HepG2 (cell line): ENCODE data around the gene NAT9. TPM values are rescaled to one million over a fixed set of nuclear protein-coding genes. Genes with fewer than 3 reads are reported as not detected.

Experiments
- AKAP8 ChIP-seq: sonication (generic); formaldehyde crosslinking; IDR thresholded peaks from 2 replicates; pipeline ENCODE4 v1.5.1; 2020; ENCODE audit warnings: mild to moderate bottlenecking, missing genetic modification reagents
- FOXJ3 ChIP-seq: sonication (generic); formaldehyde crosslinking; IDR thresholded peaks from 2 replicates; pipeline ENCODE4 v1.4.0; 2020; ENCODE audit warnings: missing genetic modification reagents, mild to moderate bottlenecking, borderline replicate concordance
- GABPB1 ChIP-seq: IDR thresholded peaks from 2 replicates; pipeline ENCODE4 v1.6.1; 2016; ENCODE audit warnings: mild to moderate bottlenecking, missing genetic modification reagents, moderate library complexity, missing compliant biosample characterization
- JUN ChIP-seq: sonication (generic); formaldehyde crosslinking; IDR thresholded peaks from 2 replicates; pipeline ENCODE4 v1.4.0; 2020; ENCODE audit warnings: mild to moderate bottlenecking, missing genetic modification reagents
- KAT8 ChIP-seq: IDR thresholded peaks from 2 replicates; pipeline ENCODE4 v1.6.1; 2016; ENCODE audit warnings: missing genetic modification reagents, missing compliant biosample characterization
- NCOA2 ChIP-seq: sonication (generic); formaldehyde crosslinking; IDR thresholded peaks from 2 replicates; pipeline ENCODE4 v1.8.0; 2022; ENCODE audit warnings: inconsistent platforms
- PCBP2 ChIP-seq: fragments of 200-400 bp; formaldehyde crosslinking; optimal IDR thresholded peaks from 2 replicates; pipeline ENCODE3; 2018; ENCODE audit warnings: low read length, low read depth; ENCODE audit not compliant: poor library complexity, severe bottlenecking
- TGIF2 ChIP-seq: IDR thresholded peaks from 2 replicates; pipeline ENCODE4 v1.6.1; 2016; ENCODE audit warnings: control low read depth, missing compliant biosample characterization
- ZBTB1 ChIP-seq: sonication (generic); formaldehyde crosslinking; IDR thresholded peaks from 2 replicates; pipeline ENCODE4 v1.4.0; 2020; ENCODE audit warnings: missing genetic modification reagents, borderline replicate concordance
- ZFAT ChIP-seq: sonication (generic); formaldehyde crosslinking; conservative IDR thresholded peaks from 2 replicates; pipeline ENCODE4 v1.8.1; 2023; ENCODE audit warnings: missing genetic modification reagents, inconsistent platforms
- ZNF772 ChIP-seq: sonication (generic); formaldehyde crosslinking; IDR thresholded peaks from 2 replicates; pipeline ENCODE4 v1.5.0; 2020; ENCODE audit warnings: mild to moderate bottlenecking, missing genetic modification reagents
- ZNF780A ChIP-seq: sonication (generic); formaldehyde crosslinking; IDR thresholded peaks from 2 replicates; pipeline ENCODE4 v1.8.0; 2022; ENCODE audit warnings: mild to moderate bottlenecking, missing genetic modification reagents, moderate library complexity
- polyA plus RNA-seq, 8 experiments: library from polyadenylated mRNA; depleted of rRNA in 3 of 8; stranded (reverse) in 7 of 8; unstranded in 1 of 8; fragments of >200 nt; fragmentation: Illumina TruSeq in 4 of 8; extraction: Trizol in 4 of 8; gene quantifications; 2 replicates each; pipeline versions ENCODE4 v1.2.1 to v1.2.3, GENCODE V29; 2011 to 2016; ENCODE audit warnings: low read depth in 4 of 8, missing spikeins in 1 of 8, mixed read lengths in 1 of 8; ENCODE audit not compliant: insufficient read depth in 1 of 8
- total RNA-seq, 5 experiments: library from RNA; depleted of rRNA; stranded (reverse); fragments of >200 nt; fragmentation: Illumina TruSeq; extraction: Trizol; gene quantifications; 2 replicates each; pipeline ENCODE4 v1.2.3, GENCODE V29; 2016; ENCODE audit warnings: low read depth in 1 of 5
- TF ChIP-seq, protein P1 (sequence below): sonication (generic); formaldehyde crosslinking; IDR thresholded peaks from 2 replicates; pipeline ENCODE4 v1.4.0; 2020; ENCODE audit warnings: mild to moderate bottlenecking, missing genetic modification reagents, borderline replicate concordance
- TF ChIP-seq, protein P2 (sequence below), 2 experiments: IDR thresholded peaks; 2 replicates each; pipeline ENCODE4 v1.6.1; 2011 to 2012; ENCODE audit warnings: low read length in 2 of 2, borderline replicate concordance in 1 of 2, low read depth in 1 of 2, mild to moderate bottlenecking in 1 of 2, moderate library complexity in 1 of 2
- TF ChIP-seq, protein P3 (sequence below): sonication (generic); formaldehyde crosslinking; IDR thresholded peaks from 2 replicates; pipeline ENCODE4 v1.5.1; 2020; ENCODE audit warnings: mild to moderate bottlenecking, missing genetic modification reagents, moderate library complexity
- TF ChIP-seq, protein P4 (sequence below): sonication (generic); formaldehyde crosslinking; conservative IDR thresholded peaks from 2 replicates; pipeline ENCODE4 v1.4.0; 2020; ENCODE audit warnings: missing genetic modification reagents
- TF ChIP-seq, protein P5 (sequence below): sonication (generic); formaldehyde crosslinking; IDR thresholded peaks from 2 replicates; pipeline ENCODE4 v1.4.0; 2020; ENCODE audit warnings: missing genetic modification reagents

Gene NAT9
- total and polyA plus RNA-seq, 2 of the 13 experiments (the other 11 are each of a cell fraction or from before 2014, with no cell fraction given): 39.7 to 44.2 TPM

DNA sequence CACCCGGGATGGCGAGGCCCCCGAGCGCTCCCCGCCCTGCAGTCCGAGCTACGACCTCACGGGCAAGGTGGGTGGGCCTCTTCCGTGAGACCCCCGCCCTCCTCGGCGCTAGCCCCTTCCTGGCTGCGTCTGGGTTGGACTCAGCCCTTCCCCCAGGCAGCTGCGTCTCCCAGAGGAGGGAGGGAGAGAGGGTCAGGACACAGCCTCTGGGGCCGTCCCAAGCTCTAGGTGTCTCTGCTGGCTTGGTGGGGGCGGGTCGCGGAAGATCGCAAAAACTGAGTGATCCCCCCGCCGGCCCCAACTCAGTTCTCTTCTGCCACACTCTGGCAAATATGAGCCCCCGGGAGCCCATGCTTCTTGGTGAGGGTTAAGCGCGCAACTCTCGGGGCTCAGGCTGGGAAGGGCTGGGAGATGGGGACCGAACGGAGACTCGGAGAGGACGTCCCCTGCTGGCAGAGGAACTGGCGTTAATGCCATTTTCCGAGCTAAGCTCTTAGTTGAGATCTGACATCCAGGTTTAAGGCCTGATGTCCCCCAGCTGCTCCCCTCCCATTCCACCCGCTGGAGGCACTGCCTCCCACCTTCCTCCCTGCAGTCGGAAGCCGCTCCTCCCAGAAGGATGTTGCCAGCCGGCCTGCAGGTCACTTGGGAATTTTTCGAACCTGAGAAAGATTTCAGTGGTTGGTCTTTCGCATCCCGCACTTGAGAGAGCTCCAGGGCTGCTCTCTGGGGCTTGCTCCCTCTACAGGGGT, 38.7 kb downstream of the NAT9 start (continued):
- TF ChIP-seq ZFAT (CRISPR knock-in tag): no peak
- TF ChIP-seq ZNF780A (CRISPR knock-in tag): no peak
- TF ChIP-seq, protein P1, sequence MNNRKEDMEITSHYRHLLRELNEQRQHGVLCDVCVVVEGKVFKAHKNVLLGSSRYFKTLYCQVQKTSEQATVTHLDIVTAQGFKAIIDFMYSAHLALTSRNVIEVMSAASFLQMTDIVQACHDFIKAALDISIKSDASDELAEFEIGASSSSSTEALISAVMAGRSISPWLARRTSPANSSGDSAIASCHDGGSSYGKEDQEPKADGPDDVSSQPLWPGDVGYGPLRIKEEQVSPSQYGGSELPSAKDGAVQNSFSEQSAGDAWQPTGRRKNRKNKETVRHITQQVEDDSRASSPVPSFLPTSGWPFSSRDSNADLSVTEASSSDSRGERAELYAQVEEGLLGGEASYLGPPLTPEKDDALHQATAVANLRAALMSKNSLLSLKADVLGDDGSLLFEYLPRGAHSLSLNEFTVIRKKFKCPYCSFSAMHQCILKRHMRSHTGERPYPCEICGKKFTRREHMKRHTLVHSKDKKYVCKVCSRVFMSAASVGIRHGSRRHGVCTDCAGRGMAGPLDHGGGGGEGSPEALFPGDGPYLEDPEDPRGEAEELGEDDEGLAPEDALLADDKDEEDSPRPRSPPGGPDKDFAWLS (CRISPR knock-in tag): 0 out of 2 replicates have a peak, but pooled peaks have one; percentile 8
- TF ChIP-seq NCOA2: 0 out of 2 replicates have a peak, but pooled peaks have one; percentile 9
- TF ChIP-seq KAT8 (CRISPR knock-in tag): no peak
- TF ChIP-seq, protein P2, sequence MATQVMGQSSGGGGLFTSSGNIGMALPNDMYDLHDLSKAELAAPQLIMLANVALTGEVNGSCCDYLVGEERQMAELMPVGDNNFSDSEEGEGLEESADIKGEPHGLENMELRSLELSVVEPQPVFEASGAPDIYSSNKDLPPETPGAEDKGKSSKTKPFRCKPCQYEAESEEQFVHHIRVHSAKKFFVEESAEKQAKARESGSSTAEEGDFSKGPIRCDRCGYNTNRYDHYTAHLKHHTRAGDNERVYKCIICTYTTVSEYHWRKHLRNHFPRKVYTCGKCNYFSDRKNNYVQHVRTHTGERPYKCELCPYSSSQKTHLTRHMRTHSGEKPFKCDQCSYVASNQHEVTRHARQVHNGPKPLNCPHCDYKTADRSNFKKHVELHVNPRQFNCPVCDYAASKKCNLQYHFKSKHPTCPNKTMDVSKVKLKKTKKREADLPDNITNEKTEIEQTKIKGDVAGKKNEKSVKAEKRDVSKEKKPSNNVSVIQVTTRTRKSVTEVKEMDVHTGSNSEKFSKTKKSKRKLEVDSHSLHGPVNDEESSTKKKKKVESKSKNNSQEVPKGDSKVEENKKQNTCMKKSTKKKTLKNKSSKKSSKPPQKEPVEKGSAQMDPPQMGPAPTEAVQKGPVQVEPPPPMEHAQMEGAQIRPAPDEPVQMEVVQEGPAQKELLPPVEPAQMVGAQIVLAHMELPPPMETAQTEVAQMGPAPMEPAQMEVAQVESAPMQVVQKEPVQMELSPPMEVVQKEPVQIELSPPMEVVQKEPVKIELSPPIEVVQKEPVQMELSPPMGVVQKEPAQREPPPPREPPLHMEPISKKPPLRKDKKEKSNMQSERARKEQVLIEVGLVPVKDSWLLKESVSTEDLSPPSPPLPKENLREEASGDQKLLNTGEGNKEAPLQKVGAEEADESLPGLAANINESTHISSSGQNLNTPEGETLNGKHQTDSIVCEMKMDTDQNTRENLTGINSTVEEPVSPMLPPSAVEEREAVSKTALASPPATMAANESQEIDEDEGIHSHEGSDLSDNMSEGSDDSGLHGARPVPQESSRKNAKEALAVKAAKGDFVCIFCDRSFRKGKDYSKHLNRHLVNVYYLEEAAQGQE (IDR thresholded peaks at IDR 0.05; ENCODE audit: borderline replicate concordance in 1 of 2, low read depth in 1 of 2, low read length in 2 of 2): no peak
- no peak for TF ChIP-seq PCBP2
- TF ChIP-seq ZBTB1 (CRISPR knock-in tag): no peak
- TF ChIP-seq GABPB1 (CRISPR knock-in tag): no peak
- TF ChIP-seq, protein P3, sequence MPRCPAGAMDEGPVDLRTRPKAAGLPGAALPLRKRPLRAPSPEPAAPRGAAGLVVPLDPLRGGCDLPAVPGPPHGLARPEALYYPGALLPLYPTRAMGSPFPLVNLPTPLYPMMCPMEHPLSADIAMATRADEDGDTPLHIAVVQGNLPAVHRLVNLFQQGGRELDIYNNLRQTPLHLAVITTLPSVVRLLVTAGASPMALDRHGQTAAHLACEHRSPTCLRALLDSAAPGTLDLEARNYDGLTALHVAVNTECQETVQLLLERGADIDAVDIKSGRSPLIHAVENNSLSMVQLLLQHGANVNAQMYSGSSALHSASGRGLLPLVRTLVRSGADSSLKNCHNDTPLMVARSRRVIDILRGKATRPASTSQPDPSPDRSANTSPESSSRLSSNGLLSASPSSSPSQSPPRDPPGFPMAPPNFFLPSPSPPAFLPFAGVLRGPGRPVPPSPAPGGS (CRISPR knock-in tag): 0 out of 2 replicates have a peak, but pooled peaks have one; percentile 18
- no peak for TF ChIP-seq JUN (CRISPR knock-in tag)
- peak; percentile 57; the same call in 1 of the 2 replicates for TF ChIP-seq TGIF2 (CRISPR knock-in tag)
- no peak for TF ChIP-seq FOXJ3 (CRISPR knock-in tag)
- TF ChIP-seq, protein P4, sequence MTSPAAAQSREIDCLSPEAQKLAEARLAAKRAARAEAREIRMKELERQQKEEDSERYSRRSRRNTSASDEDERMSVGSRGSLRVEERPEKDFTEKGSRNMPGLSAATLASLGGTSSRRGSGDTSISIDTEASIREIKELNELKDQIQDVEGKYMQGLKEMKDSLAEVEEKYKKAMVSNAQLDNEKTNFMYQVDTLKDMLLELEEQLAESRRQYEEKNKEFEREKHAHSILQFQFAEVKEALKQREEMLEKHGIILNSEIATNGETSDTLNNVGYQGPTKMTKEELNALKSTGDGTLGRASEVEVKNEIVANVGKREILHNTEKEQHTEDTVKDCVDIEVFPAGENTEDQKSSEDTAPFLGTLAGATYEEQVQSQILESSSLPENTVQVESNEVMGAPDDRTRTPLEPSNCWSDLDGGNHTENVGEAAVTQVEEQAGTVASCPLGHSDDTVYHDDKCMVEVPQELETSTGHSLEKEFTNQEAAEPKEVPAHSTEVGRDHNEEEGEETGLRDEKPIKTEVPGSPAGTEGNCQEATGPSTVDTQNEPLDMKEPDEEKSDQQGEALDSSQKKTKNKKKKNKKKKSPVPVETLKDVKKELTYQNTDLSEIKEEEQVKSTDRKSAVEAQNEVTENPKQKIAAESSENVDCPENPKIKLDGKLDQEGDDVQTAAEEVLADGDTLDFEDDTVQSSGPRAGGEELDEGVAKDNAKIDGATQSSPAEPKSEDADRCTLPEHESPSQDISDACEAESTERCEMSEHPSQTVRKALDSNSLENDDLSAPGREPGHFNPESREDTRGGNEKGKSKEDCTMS (CRISPR knock-in tag): no peak
- no peak for TF ChIP-seq ZNF772 (CRISPR knock-in tag)
- TF ChIP-seq, protein P5, sequence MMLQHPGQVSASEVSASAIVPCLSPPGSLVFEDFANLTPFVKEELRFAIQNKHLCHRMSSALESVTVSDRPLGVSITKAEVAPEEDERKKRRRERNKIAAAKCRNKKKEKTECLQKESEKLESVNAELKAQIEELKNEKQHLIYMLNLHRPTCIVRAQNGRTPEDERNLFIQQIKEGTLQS (CRISPR knock-in tag): no peak
- 0 out of 2 replicates have a peak, but pooled peaks have one; percentile 49 for TF ChIP-seq AKAP8 (CRISPR knock-in tag)
